Neural cell (in vitro differentiated cells): ENCODE results near the gene TAOK1. TPM values are rescaled to one million over a fixed set of nuclear protein-coding genes. Genes with fewer than 3 reads are reported as not detected.

Experiments
- H2AFZ ChIP-seq: fragments of 200-600, 300-800 bp; sonication (generic), shearing (Covaris generic); 2 replicates; pipeline ENCODE4 v1.6.0; 2014; ENCODE audit warnings: low read depth, mild to moderate bottlenecking, antibody characterized with exemption, low read length, moderate library complexity
- H3F3A ChIP-seq: fragments of 200-600 bp; shearing (Covaris generic); 2 replicates; pipeline ENCODE4 v1.6.1; 2016; ENCODE audit warnings: mild to moderate bottlenecking, moderate library complexity, mixed read lengths, antibody characterized with exemption, low read length; ENCODE audit not compliant: insufficient read depth, poor library complexity, severe bottlenecking
- H3K27ac ChIP-seq: fragments of 200-600, 300-800 bp; sonication (generic), shearing (Covaris generic); 2 replicates; pipeline ENCODE4 v1.5.1; 2014; ENCODE audit warnings: mild to moderate bottlenecking, low read length, moderate library complexity
- H3K27me3 ChIP-seq: fragments of 300-800, 200-600 bp; sonication (generic), shearing (Covaris generic); 2 replicates; pipeline ENCODE4 v1.6.0; 2014; ENCODE audit warnings: mild to moderate bottlenecking, low read depth, low read length, moderate library complexity; ENCODE audit not compliant: insufficient read depth
- H3K36me3 ChIP-seq: fragments of 300-800, 200-600 bp; sonication (generic), shearing (Covaris generic); 2 replicates; pipeline ENCODE4 v1.5.1; 2014; ENCODE audit warnings: mild to moderate bottlenecking, antibody characterized with exemption, low read length, moderate library complexity; ENCODE audit not compliant: insufficient read depth
- H3K4me2 ChIP-seq: fragments of 300-800, 200-600 bp; sonication (generic), shearing (Covaris generic); 2 replicates; pipeline ENCODE4 v1.6.0; 2014; ENCODE audit warnings: mild to moderate bottlenecking, low read length
- H3K4me3 ChIP-seq: fragments of 300-800, 200-600 bp; sonication (generic), shearing (Covaris generic); 2 replicates; pipeline ENCODE4 v1.5.1; 2014; ENCODE audit warnings: mild to moderate bottlenecking, low read length, moderate library complexity
- H3K79me2 ChIP-seq: fragments of 200-600 bp; shearing (Covaris generic); replicated peaks from 2 replicates; pipeline ENCODE4 v1.6.0; 2014; ENCODE audit warnings: mild to moderate bottlenecking, low read length, moderate library complexity; ENCODE audit not compliant: insufficient read depth
- H3K9ac ChIP-seq: fragments of 300-800, 200-600 bp; sonication (generic), shearing (Covaris generic); 2 replicates; pipeline ENCODE4 v1.6.1; 2016; ENCODE audit warnings: mild to moderate bottlenecking, low read length, mixed read lengths
- H3K9me2 ChIP-seq: fragments of 200-600 bp; shearing (Covaris generic); 2 replicates; pipeline ENCODE4 v1.6.1; 2016; ENCODE audit warnings: mild to moderate bottlenecking, low read length, mixed read lengths; ENCODE audit not compliant: insufficient read depth
- H3K9me3 ChIP-seq: fragments of 200-600, 300-800 bp; sonication (generic), shearing (Covaris generic); 2 replicates; pipeline ENCODE4 v1.6.1; 2016; ENCODE audit warnings: mild to moderate bottlenecking, mixed run types, low read length, moderate library complexity, mixed read lengths
- H4K20me1 ChIP-seq: fragments of 200-600 bp; shearing (Covaris generic); 2 replicates; pipeline ENCODE4 v1.6.1; 2016; ENCODE audit warnings: mild to moderate bottlenecking, mixed run types; ENCODE audit not compliant: insufficient read depth
- EP300 ChIP-seq: fragments of 450-650 bp; conservative IDR thresholded peaks from 2 replicates; pipeline ENCODE4 v1.6.1; 2014; ENCODE audit warnings: antibody characterized with exemption, mild to moderate bottlenecking, moderate library complexity; ENCODE audit not compliant: poor library complexity, severe bottlenecking
- EZH2 ChIP-seq: fragments of 200-600, 300-800 bp; shearing (Covaris generic), sonication (generic); IDR thresholded peaks from 2 replicates; pipeline ENCODE4 v1.6.1; 2014; ENCODE audit warnings: antibody characterized with exemption, low read length, borderline replicate concordance, mild to moderate bottlenecking; ENCODE audit not compliant: insufficient read depth, poor library complexity, severe bottlenecking
- MXI1 ChIP-seq: fragments of 450-650 bp; conservative IDR thresholded peaks from 2 replicates; pipeline ENCODE4 v1.6.1; 2014; ENCODE audit warnings: antibody characterized with exemption, mild to moderate bottlenecking; ENCODE audit not compliant: poor library complexity, severe bottlenecking
- POLR2AphosphoS5 ChIP-seq: IDR thresholded peaks from 2 replicates; pipeline ENCODE4 v1.6.1; 2012
- RAD21 ChIP-seq: fragments of 450-650 bp; conservative IDR thresholded peaks from 2 replicates; pipeline ENCODE4 v1.6.1; 2014; ENCODE audit warnings: antibody characterized with exemption, mild to moderate bottlenecking, moderate library complexity
- REST ChIP-seq: IDR thresholded peaks from 2 replicates; pipeline ENCODE4 v1.6.1; 2012; ENCODE audit warnings: borderline replicate concordance
- polyA plus RNA-seq: library from polyadenylated mRNA; depleted of rRNA; stranded (reverse); fragments of >200 nt; gene quantifications from 2 replicates; pipeline ENCODE4 v1.2.3, GENCODE V29; 2014
- TF ChIP-seq, protein P1 (sequence below): fragments of 450-650 bp; IDR thresholded peaks from 2 replicates; pipeline ENCODE4 v1.5.1; 2014; ENCODE audit warnings: antibody characterized with exemption, mild to moderate bottlenecking, moderate library complexity; ENCODE audit not compliant: poor library complexity, severe bottlenecking

TAOK1 gene
- polyA plus RNA-seq, 1 donor from 2014 or later: 53.2 TPM

DNA sequence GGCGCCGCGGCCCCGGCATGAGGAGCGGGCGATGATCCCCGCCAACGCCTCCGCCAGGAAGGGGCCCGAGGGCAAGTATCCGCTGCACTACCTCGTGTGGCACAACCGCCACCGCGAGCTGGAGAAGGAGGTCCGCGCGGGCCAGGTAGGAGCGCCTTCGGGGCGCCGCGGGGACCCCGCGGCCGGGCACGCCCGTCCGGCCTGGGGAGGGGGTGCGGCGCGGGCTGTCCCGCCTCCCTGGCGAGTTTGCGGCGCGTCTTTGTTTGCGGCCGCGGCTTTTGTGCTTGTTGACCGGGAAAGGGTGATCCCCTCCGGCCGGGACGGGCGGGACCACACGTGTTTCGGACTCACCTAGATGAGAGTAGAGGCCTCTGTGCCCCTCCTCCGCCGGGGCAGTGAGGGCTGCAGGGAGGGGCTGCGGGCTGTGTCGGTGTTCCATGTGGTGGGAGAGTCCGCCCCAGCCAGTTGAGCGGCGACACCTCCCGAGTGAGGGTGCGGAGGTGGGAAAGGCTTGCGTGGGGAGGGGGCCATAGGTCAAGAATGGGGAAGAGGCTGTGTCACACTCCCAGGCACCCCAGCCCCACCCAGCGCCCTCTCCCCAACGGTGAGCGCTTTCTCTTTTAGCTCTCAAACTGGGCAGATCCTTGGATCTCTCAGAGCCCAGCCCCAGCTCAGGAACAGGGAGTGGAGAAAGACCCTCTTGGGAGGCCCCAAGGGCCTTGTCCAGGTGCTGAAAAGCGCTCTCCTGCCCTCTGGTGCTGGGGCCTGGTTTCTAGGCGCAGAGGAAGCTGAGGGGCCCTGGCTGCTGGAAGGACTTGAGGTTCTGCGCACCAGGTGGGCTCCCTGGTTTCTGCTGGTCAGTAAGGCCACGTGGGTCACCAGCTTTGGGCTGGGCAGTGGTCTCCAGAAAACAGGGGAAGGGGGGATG is 203.7 kb downstream of the TAOK1 start:
- Histone ChIP-seq H3K4me2 (peak overlapping the region; percentile 91), H3K9me3 (no peaks in the 10 kb centered on the region), H2AFZ (peak overlapping the region; percentile 21), H3K9ac (peak overlapping the region; percentile 82), H3K9me2 (no peaks in the 10 kb centered on the region), H4K20me1 (peaks cover 11% of the 10 kb centered on the region), H3F3A (peaks cover 2% of the 10 kb centered on the region), H3K27ac (no peak overlapping the region), H3K4me3 (peak overlapping the region; percentile 91), H3K79me2 (peaks cover 40% of the 10 kb centered on the region), H3K36me3 (no peaks in the 10 kb centered on the region), H3K27me3 (no peaks in the 10 kb centered on the region)
- TF ChIP-seq, protein P1, sequence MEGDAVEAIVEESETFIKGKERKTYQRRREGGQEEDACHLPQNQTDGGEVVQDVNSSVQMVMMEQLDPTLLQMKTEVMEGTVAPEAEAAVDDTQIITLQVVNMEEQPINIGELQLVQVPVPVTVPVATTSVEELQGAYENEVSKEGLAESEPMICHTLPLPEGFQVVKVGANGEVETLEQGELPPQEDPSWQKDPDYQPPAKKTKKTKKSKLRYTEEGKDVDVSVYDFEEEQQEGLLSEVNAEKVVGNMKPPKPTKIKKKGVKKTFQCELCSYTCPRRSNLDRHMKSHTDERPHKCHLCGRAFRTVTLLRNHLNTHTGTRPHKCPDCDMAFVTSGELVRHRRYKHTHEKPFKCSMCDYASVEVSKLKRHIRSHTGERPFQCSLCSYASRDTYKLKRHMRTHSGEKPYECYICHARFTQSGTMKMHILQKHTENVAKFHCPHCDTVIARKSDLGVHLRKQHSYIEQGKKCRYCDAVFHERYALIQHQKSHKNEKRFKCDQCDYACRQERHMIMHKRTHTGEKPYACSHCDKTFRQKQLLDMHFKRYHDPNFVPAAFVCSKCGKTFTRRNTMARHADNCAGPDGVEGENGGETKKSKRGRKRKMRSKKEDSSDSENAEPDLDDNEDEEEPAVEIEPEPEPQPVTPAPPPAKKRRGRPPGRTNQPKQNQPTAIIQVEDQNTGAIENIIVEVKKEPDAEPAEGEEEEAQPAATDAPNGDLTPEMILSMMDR: peak; percentile 57
- TF ChIP-seq RAD21 (peak; percentile 27), REST (peak; percentile 52), POLR2AphosphoS5 (no peak), MXI1 (peak; percentile 61), EP300 (no peak)

DNA sequence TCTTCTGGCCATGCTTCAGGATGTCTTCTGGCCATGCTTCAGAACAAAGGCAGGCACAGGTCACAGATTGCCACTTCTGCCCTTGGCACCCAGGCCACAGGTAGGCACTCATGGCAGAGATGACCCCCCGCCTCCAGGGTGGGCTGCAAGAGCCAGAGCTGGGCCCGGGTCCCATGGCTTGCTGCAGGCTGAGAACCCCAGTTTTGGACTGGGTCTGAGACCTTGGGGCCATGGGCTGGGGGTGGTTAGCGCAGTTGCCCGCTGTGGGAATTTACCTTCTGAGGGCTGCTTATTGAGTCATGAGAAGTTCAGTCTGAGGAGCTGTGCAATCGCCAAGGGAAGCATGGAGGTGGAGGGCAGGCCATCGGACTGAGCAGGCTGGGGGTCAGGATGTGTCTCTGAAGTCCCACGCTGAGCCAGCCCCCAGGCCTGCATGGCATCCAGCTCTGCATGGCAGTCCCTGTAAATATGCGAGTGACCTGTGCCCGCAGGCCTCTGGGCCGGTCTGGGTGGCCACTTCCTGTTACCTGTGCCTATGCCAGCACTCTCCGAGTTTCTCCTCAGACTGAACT is 204.4 kb downstream of the TAOK1 start:
- H3K4me2 ChIP-seq: peak overlapping the region; percentile 91
- no peaks in the 10 kb centered on the region for H3K9me3 ChIP-seq
- TF ChIP-seq EZH2 (no peak), POLR2AphosphoS5 (no peak)
- TF ChIP-seq, protein P1: peak; percentile 8
- H3K27me3 ChIP-seq: no peaks in the 10 kb centered on the region
- H3K36me3 ChIP-seq: no peaks in the 10 kb centered on the region
- H3F3A ChIP-seq: peaks cover 2% of the 10 kb centered on the region
- peak overlapping the region; percentile 91 for H3K4me3 ChIP-seq
- H3K9ac ChIP-seq: peak overlapping the region; percentile 82
- H4K20me1 ChIP-seq: peaks cover 11% of the 10 kb centered on the region
- no peaks in the 10 kb centered on the region for H3K9me2 ChIP-seq
- H2AFZ ChIP-seq: peak overlapping the region; percentile 21
- H3K27ac ChIP-seq: no peak overlapping the region
- H3K79me2 ChIP-seq: peaks cover 39% of the 10 kb centered on the region
